Measurements from ENCODE around the gene CYSLTR1.

CYSLTR1 gene

GRCh38 chrX:78327370-78328086, at the start of gene CYSLTR1:
Gene CYSLTR1, minus strand, starts transcription at chrX:78327611. Its CDS starts 53,865 bp downstream, at chrX:78273746.
- no peak for DNase-seq (ENCODE audit: low spot score)
- no peak for TF ChIP-seq CTCF (IDR thresholded peaks at IDR 0.05)
- Histone ChIP-seq H3K4me3 (peak within 1 kb of the TSS; percentile 29), H3K27ac (no peak within 1 kb of the TSS)

- Histone ChIP-seq H3K4me3 (no peak overlapping the region), H3K27ac (no peak overlapping the region)
- no peak for TF ChIP-seq CTCF (IDR thresholded peaks at IDR 0.05)
- DNase-seq (ENCODE audit: low spot score): no peak
Observed at GRCh38 chrX:78377186-78377585, 49.8 kb upstream of the CYSLTR1 start.

GRCh38 chrX:78375894-78376293, 48.5 kb upstream of the CYSLTR1 start:
- no peak overlapping the region for H3K27ac ChIP-seq
- no peak for TF ChIP-seq CTCF (IDR thresholded peaks at IDR 0.05)
- H3K4me3 ChIP-seq: no peak overlapping the region
- DNase-seq (ENCODE audit: low spot score): no peak

DNA sequence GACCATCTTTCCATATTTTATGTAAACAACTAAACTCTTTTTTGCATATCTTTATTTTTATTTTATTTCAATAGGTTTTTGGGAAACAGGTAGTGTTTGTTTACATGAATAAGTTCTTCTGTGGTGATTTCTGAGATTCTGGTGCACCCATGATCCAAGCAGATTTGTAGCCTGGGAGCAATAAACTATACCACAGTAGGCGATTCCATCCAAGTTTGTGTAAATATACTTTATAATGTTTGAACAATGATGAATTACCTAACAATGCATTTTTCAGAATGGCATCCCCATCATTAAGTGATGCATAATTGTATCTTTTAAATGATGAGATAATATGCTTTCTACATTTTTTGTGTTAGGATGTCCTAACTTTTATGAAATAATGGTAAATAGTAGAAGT, 39.2 kb upstream of the CYSLTR1 start:
- TF ChIP-seq CTCF (IDR thresholded peaks at IDR 0.05): no peak
- no peak overlapping the region for H3K4me3 ChIP-seq
- DNase-seq (ENCODE audit: low spot score): no peak
- H3K27ac ChIP-seq: no peak overlapping the region

DNA sequence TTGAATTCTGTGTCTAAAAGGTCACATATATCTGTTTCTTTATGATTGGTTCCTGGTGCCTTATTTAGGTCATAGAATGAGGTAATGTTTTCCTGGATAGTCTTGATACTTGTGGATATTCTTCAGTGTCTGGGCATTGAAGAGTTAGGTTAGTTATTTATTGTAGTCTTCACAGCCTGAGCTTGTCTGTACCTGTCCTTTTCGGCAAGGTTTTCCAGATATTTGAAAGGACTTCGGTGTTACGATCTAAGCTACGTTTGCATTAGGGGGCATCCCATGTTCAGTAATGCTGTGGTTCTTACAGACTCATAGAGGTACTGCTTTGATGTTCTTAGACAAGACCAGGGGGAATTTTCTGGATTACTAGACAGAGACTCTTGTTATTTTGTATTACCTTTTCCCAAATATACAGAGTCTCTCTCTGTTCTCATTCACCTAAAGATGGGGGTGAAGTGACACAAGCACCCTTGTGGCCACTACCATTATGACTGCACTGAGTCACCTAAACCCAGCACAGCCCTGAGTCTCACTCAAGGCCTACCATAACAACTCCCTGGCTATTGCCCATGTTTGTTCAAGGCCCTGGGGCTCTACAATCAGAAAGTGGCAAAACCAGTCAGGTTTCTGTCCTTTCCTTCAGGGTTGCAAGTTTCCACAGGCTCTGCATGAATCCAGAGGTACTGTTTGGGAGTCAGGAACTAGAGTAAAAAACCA, 30.1 kb upstream of the CYSLTR1 start:
- no peak for DNase-seq (ENCODE audit: low spot score)
- H3K27ac ChIP-seq: no peak overlapping the region
- no peak for TF ChIP-seq CTCF (IDR thresholded peaks at IDR 0.05)

GRCh38 chrX:78333521-78333920, 6.1 kb upstream of the CYSLTR1 start:
- DNase-seq (ENCODE audit: low spot score): no peak
- Histone ChIP-seq H3K4me3 (no peak overlapping the region), H3K27ac (no peak overlapping the region)
- no peak for TF ChIP-seq CTCF (IDR thresholded peaks at IDR 0.05)

More for the DNA sequence above, 30.1 kb upstream of the CYSLTR1 start:
- no peak overlapping the region for H3K4me3 ChIP-seq

- no peak for DNase-seq (ENCODE audit: low spot score)
- TF ChIP-seq CTCF (IDR thresholded peaks at IDR 0.05): no peak
- Histone ChIP-seq H3K27ac (no peak overlapping the region), H3K4me3 (no peak overlapping the region)
Observed at GRCh38 chrX:78331708-78332107, 4.3 kb upstream of the CYSLTR1 start.

Measured in coronary artery (tissue), 2 donors.